SK-N-SH treated with all-trans-retinoic acid at 6 μM for 48 hours (cell line): Measurements from ENCODE around the gene MS4A18.

Experiments used
- CSDC2 ChIP-seq: fragments of 250-450 bp; sonication (Bioruptor Pico); IDR thresholded peaks from 2 replicates; pipeline ENCODE4 v1.5.0; 2020; ENCODE audit warnings: mild to moderate bottlenecking, moderate library complexity
- CSRNP3 ChIP-seq: fragments of 250-450 bp; sonication (Bioruptor Pico); IDR thresholded peaks from 2 replicates; pipeline ENCODE4 v1.5.1; 2021; ENCODE audit warnings: mild to moderate bottlenecking, moderate library complexity
- GLIS3 ChIP-seq: fragments of 250-450 bp; sonication (Bioruptor Pico); IDR thresholded peaks from 2 replicates; pipeline ENCODE4 v1.5.0; 2020; ENCODE audit warnings: mild to moderate bottlenecking, moderate library complexity
- RARB ChIP-seq: fragments of 250-450 bp; sonication (Bioruptor Pico); IDR thresholded peaks from 2 replicates; pipeline ENCODE4 v1.8.0; 2021; ENCODE audit warnings: mild to moderate bottlenecking, moderate library complexity
- SNAI2 ChIP-seq: fragments of 250-450 bp; sonication (Bioruptor Pico); IDR thresholded peaks from 2 replicates; pipeline ENCODE4 v1.5.0; 2020; ENCODE audit warnings: mild to moderate bottlenecking, moderate library complexity
- TCF4 ChIP-seq: fragments of 250-450 bp; sonication (Bioruptor Pico); IDR thresholded peaks from 2 replicates; pipeline ENCODE4 v1.8.0; 2021; ENCODE audit warnings: mild to moderate bottlenecking, moderate library complexity, borderline replicate concordance
- ZFP3 ChIP-seq: fragments of 250-450 bp; sonication (Bioruptor Pico); IDR thresholded peaks from 2 replicates; pipeline ENCODE4 v1.5.0; 2020; ENCODE audit warnings: mild to moderate bottlenecking, moderate library complexity
- ZFP30 ChIP-seq: fragments of 450-650 bp; formaldehyde crosslinking; IDR thresholded peaks from 2 replicates; pipeline ENCODE4 v1.5.0; 2022; ENCODE audit warnings: mild to moderate bottlenecking, moderate library complexity

- TF ChIP-seq CSDC2 (no peak), TCF4 (no peak), RARB (CRISPR knock-in tag) (no peak), CSRNP3 (CRISPR knock-in tag) (no peak), SNAI2 (no peak), GLIS3 (CRISPR knock-in tag) (no peak), ZFP3 (CRISPR knock-in tag) (no peak), ZFP30 (CRISPR knock-in tag) (no peak)
Measured at GRCh38 chr11:60718524-60719316, 5.8 kb upstream of the MS4A18 start.
